Kidney (tissue), 14 donors: ENCODE data around the gene APLP2. TPM values are rescaled to one million over a fixed set of nuclear protein-coding genes. Genes with fewer than 3 reads are reported as not detected.

ENCODE experiments used
- DNase-seq, 5 donors: peaks; one replicate each; pipeline ENCODE4 v3.0.0-alpha.2; 2013 to 2020
- FAIRE-seq: peaks from 2 replicates; lab custom pipeline; 2012; peaks lifted over from hg19 to GRCh38; lab: Jason Lieb, UNC
- H3K27ac ChIP-seq, 2 donors: one replicate each; pipeline ENCODE4 v1.7.0; 2013; ENCODE audit warnings: low read depth in 2 of 2, low read length in 2 of 2, inconsistent platforms in 1 of 2
- H3K27me3 ChIP-seq: one replicate; pipeline ENCODE4 v1.7.1; 2013; ENCODE audit warnings: low read length, inconsistent platforms; ENCODE audit not compliant: control insufficient read depth, insufficient read depth
- H3K36me3 ChIP-seq, 3 donors: one replicate each; pipeline versions ENCODE4 v1.7.0 to v1.7.1; 2013; ENCODE audit warnings: low read length in 3 of 3, control low read depth in 1 of 3, inconsistent platforms in 1 of 3; ENCODE audit not compliant: insufficient read depth in 3 of 3, control insufficient read depth in 2 of 3
- H3K4me1 ChIP-seq, 3 donors: one replicate each; pipeline versions ENCODE4 v1.7.0 to v1.7.1; 2013; ENCODE audit warnings: low read length in 3 of 3, inconsistent platforms in 1 of 3, low read depth in 1 of 3; ENCODE audit not compliant: control insufficient read depth in 2 of 3, insufficient read depth in 2 of 3
- H3K4me3 ChIP-seq, 3 donors: one replicate each; pipeline versions ENCODE4 v1.7.0 to v1.8.1; 2013; ENCODE audit warnings: low read length in 3 of 3, control low read depth in 1 of 3, inconsistent platforms in 1 of 3
- H3K9ac ChIP-seq, 3 donors: one replicate each; pipeline versions ENCODE4 v1.7.0 to v1.7.1; 2013; ENCODE audit warnings: low read length in 3 of 3, control low read depth in 1 of 3, inconsistent platforms in 1 of 3
- H3K9me3 ChIP-seq, 3 donors: one replicate each; pipeline versions ENCODE4 v1.7.0 to v1.7.1; 2013; ENCODE audit warnings: low read length in 3 of 3, control low read depth in 1 of 3, inconsistent platforms in 1 of 3; ENCODE audit not compliant: control insufficient read depth in 2 of 3, insufficient read depth in 1 of 3
- intact Hi-C: fragments of 100-400 bp; cut with DNase I; formaldehyde crosslinking; loops from one replicate; pipeline ENCODE4 v1.11.1; 2022
- polyA plus RNA-seq: library from polyadenylated mRNA; stranded (reverse); fragments of 350-450 nt; fragmentation: Illumina TruSeq; extraction: RNeasy Lipid Tissue Mini Kit (QIAGEN cat#74804); gene quantifications from one replicate; pipeline ENCODE4 v1.2.3, GENCODE V29; 2014; ENCODE audit warnings: low read depth, low replicate concordance; ENCODE audit not compliant: insufficient read depth
- total RNA-seq: library from RNA; stranded (reverse); fragmentation: NEBNext Ultra II Directional; extraction: Animal tissue kit (Norgen Biotek cat#: 25700); gene quantifications from one replicate; pipeline ENCODE4 v1.2.1, GENCODE V29; 2021
- TF ChIP-seq, protein P1 (sequence below): IDR thresholded peaks from 3 replicates; pipeline ENCODE4 v1.5.1; 2012; ENCODE audit warnings: mild to moderate bottlenecking, moderate library complexity, borderline replicate concordance; ENCODE audit not compliant: insufficient read depth; ENCODE audit errors: extremely low read depth
- donor health status: control.
- donor health status: control.
- donor health status: control.
- donor health status: control.
- donor health status: control.
- donor health status: DM: yes; HTN: yes; CAD: no.
- donor health status: Normal renal cell carcinoma (clear cell type).

APLP2 gene
- total and polyA plus RNA-seq, 2 donors from 2014 or later, result 338 to 502 TPM

DNA sequence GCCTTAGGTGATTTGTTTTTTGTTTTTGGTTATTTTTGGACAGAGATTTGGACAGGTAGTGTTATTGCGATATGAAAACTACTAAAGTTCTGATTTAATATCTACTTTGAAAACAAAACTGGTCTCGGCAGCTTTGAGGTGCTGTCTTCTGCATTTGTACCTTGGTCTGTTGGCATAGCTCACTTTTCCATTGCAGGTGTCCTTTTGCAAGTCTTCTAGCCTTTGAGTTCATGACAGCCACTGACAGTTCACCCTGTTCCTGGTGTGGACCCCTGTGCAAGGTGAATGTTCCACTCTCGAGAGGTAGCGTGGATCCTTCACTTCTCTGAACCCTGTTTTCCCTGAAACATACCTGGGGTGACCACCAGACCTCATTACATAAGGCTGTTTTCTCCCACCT lies 45.0 kb downstream of the APLP2 start:
- DNase-seq, result no peak
- H3K4me3 ChIP-seq, result no peak overlapping the region
- H3K9me3 ChIP-seq, result no peaks in the 10 kb centered on the region
- TF ChIP-seq, protein P1, sequence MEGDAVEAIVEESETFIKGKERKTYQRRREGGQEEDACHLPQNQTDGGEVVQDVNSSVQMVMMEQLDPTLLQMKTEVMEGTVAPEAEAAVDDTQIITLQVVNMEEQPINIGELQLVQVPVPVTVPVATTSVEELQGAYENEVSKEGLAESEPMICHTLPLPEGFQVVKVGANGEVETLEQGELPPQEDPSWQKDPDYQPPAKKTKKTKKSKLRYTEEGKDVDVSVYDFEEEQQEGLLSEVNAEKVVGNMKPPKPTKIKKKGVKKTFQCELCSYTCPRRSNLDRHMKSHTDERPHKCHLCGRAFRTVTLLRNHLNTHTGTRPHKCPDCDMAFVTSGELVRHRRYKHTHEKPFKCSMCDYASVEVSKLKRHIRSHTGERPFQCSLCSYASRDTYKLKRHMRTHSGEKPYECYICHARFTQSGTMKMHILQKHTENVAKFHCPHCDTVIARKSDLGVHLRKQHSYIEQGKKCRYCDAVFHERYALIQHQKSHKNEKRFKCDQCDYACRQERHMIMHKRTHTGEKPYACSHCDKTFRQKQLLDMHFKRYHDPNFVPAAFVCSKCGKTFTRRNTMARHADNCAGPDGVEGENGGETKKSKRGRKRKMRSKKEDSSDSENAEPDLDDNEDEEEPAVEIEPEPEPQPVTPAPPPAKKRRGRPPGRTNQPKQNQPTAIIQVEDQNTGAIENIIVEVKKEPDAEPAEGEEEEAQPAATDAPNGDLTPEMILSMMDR, result no peak
- intact Hi-C loops, result no loop called here
- no peaks in the 10 kb centered on the region for H3K27me3 ChIP-seq
- H3K36me3 ChIP-seq, result peaks cover 6 to 15% (median 8%) of the 10 kb centered on the region in 3 donors
- H3K9ac ChIP-seq, result no peak overlapping the region
- FAIRE-seq, result no peak
- H3K27ac ChIP-seq, result no peak overlapping the region
- peaks cover 0 to 6% (median 3%) of the 10 kb centered on the region in 3 donors for H3K4me1 ChIP-seq

DNA sequence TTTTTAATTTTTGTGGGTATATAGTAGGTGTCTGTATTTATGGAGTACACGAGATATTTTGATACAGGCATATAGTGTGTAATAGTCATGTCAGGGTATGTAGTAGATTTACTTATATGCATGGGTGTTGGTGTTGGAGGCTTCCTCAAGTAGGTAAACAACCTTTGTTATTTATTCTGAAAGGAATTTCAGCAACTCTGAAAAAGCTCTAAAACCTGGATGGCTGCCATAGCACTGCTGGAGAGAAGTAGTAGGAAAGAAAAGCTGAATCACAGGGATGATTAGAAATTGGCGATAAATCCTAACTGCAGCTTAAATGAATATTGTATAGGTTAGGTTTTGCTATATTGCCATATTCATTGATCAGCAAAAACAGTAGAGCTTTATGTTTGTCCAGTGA lies 45.5 kb downstream of the APLP2 start:
- Histone ChIP-seq H3K36me3 (peaks cover 6 to 15% (median 8%) of the 10 kb centered on the region in 3 donors), H3K27me3 (no peaks in the 10 kb centered on the region), H3K4me1 (peaks cover 0 to 11% (median 6%) of the 10 kb centered on the region in 3 donors), H3K9ac (no peak overlapping the region), H3K27ac (no peak overlapping the region), H3K9me3 (no peaks in the 10 kb centered on the region), H3K4me3 (no peak overlapping the region)
- intact Hi-C loops, result no loop called here
- TF ChIP-seq, protein P1, result no peak
- FAIRE-seq (no peak), DNase-seq (no peak)

DNA sequence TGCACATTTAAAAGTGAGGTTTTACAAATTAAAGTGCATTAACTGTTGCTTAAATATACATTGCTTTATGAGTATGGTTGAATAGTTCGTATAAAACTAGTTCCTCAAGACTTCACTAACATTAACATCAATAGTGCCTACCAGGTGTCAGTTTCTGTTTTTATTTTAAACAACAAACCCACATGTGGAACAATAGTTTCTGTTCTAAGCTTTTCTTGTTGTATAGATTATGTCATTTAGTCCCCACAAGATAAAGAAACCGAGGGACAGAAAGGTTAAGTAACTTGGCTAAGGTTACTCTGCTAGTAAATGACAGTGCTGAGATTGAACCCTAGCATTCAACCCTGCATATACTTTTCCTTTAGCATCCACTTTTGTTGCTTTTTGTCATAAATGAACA lies 48.5 kb downstream of the APLP2 start:
- FAIRE-seq (no peak), DNase-seq (no peak)
- peaks cover 4 to 17% (median 12%) of the 10 kb centered on the region in 3 donors for H3K36me3 ChIP-seq
- H3K27ac ChIP-seq, result no peak overlapping the region
- H3K27me3 ChIP-seq, result no peaks in the 10 kb centered on the region
- intact Hi-C loops, result no loop called here
- no peak overlapping the region for H3K9ac ChIP-seq
- H3K4me3 ChIP-seq, result no peak overlapping the region
- no peaks in the 10 kb centered on the region for H3K9me3 ChIP-seq
- H3K4me1 ChIP-seq, result peaks cover 0 to 13% (median 9%) of the 10 kb centered on the region in 3 donors
- TF ChIP-seq, protein P1, result no peak
